Stimulated activated memory B cell treated with anti-CD40 and anti-IgM and Interleukin-4, amounts not matched to agents 10 μg/mL and 1 μg/mL and 100 μg/mL, for 72 hours (primary cell): ENCODE measurements around the gene C14orf180.
A peak's percentile ranks its signal among the peaks of the same experiment; 100 is the strongest.

Experiments used
- ATAC-seq: fragments of 150-1000 bp; cut with Tn5 transposase; 2 replicates; pipeline ENCODE4 v1.10.0; 2021
- H3K27ac Mint-ChIP-seq: one replicate; pipeline ENCODE4 v1.8.0; 2022; ENCODE audit warnings: mild to moderate bottlenecking, mixed read lengths
- H3K27me3 Mint-ChIP-seq: one replicate; pipeline ENCODE4 v1.8.0; 2022; ENCODE audit warnings: mixed read lengths
- H3K36me3 Mint-ChIP-seq: one replicate; pipeline ENCODE4 v1.8.0; 2022; ENCODE audit warnings: mixed read lengths
- H3K4me1 Mint-ChIP-seq: one replicate; pipeline ENCODE4 v1.8.0; 2022; ENCODE audit warnings: mixed read lengths
- H3K4me3 Mint-ChIP-seq: one replicate; pipeline ENCODE4 v1.8.0; 2022; ENCODE audit warnings: mild to moderate bottlenecking, moderate library complexity, mixed read lengths
- H3K9me3 Mint-ChIP-seq: one replicate; pipeline ENCODE4 v1.8.0; 2022; ENCODE audit warnings: mixed read lengths

C14orf180 gene

GRCh38 chr14:104555430-104556255 lies 23.9 kb upstream of the C14orf180 start:
- H3K36me3 Mint-ChIP-seq, result no peaks in the 10 kb centered on the region
- peaks cover 74% of the 10 kb centered on the region for H3K27me3 Mint-ChIP-seq
- no peaks in the 10 kb centered on the region for H3K4me1 Mint-ChIP-seq
- no peaks in the 10 kb centered on the region for H3K9me3 Mint-ChIP-seq
- H3K4me3 Mint-ChIP-seq, result no peak overlapping the region
- no peak for ATAC-seq
- no peak overlapping the region for H3K27ac Mint-ChIP-seq

GRCh38 chr14:104556256-104557021 lies 23.1 kb upstream of the C14orf180 start:
- H3K36me3 Mint-ChIP-seq, result no peaks in the 10 kb centered on the region
- no peaks in the 10 kb centered on the region for H3K9me3 Mint-ChIP-seq
- no peaks in the 10 kb centered on the region for H3K4me1 Mint-ChIP-seq
- no peak overlapping the region for H3K27ac Mint-ChIP-seq
- no peak for ATAC-seq
- H3K27me3 Mint-ChIP-seq, result peaks cover 74% of the 10 kb centered on the region
- H3K4me3 Mint-ChIP-seq, result no peak overlapping the region

- H3K4me1 Mint-ChIP-seq, result no peaks in the 10 kb centered on the region
- peaks cover 74% of the 10 kb centered on the region for H3K27me3 Mint-ChIP-seq
- ATAC-seq, result no peak
- no peaks in the 10 kb centered on the region for H3K9me3 Mint-ChIP-seq
- no peak overlapping the region for H3K27ac Mint-ChIP-seq
- no peak overlapping the region for H3K4me3 Mint-ChIP-seq
- H3K36me3 Mint-ChIP-seq, result no peaks in the 10 kb centered on the region
Observed at GRCh38 chr14:104557086-104557485, 22.5 kb upstream of the C14orf180 start.

GRCh38 chr14:104557766-104558165 lies 21.8 kb upstream of the C14orf180 start:
- Mint-ChIP-seq H3K27ac (no peak overlapping the region), H3K4me1 (no peaks in the 10 kb centered on the region), H3K9me3 (no peaks in the 10 kb centered on the region), H3K36me3 (no peaks in the 10 kb centered on the region), H3K4me3 (no peak overlapping the region), H3K27me3 (peaks cover 69% of the 10 kb centered on the region)
- no peak for ATAC-seq

GRCh38 chr14:104558231-104559027 lies 21.1 kb upstream of the C14orf180 start:
- Mint-ChIP-seq H3K4me1 (peaks cover 3% of the 10 kb centered on the region), H3K9me3 (no peaks in the 10 kb centered on the region), H3K4me3 (no peak overlapping the region), H3K27me3 (peaks cover 64% of the 10 kb centered on the region), H3K27ac (no peak overlapping the region), H3K36me3 (no peaks in the 10 kb centered on the region)
- no peak for ATAC-seq

- no peak for ATAC-seq
- H3K27me3 Mint-ChIP-seq, result peaks cover 68% of the 10 kb centered on the region
- no peaks in the 10 kb centered on the region for H3K9me3 Mint-ChIP-seq
- H3K4me1 Mint-ChIP-seq, result peaks cover 11% of the 10 kb centered on the region
- no peak overlapping the region for H3K27ac Mint-ChIP-seq
- H3K4me3 Mint-ChIP-seq, result no peak overlapping the region
- H3K36me3 Mint-ChIP-seq, result no peaks in the 10 kb centered on the region
Observed at GRCh38 chr14:104559028-104559803, 20.3 kb upstream of the C14orf180 start.

- H3K27me3 Mint-ChIP-seq, result peaks cover 68% of the 10 kb centered on the region
- no peaks in the 10 kb centered on the region for H3K36me3 Mint-ChIP-seq
- H3K4me1 Mint-ChIP-seq, result peaks cover 12% of the 10 kb centered on the region
- no peaks in the 10 kb centered on the region for H3K9me3 Mint-ChIP-seq
- ATAC-seq, result no peak
- no peak overlapping the region for H3K4me3 Mint-ChIP-seq
- H3K27ac Mint-ChIP-seq, result no peak overlapping the region
Observed at GRCh38 chr14:104559804-104560585, 19.6 kb upstream of the C14orf180 start.

- Mint-ChIP-seq H3K27me3 (peaks cover 68% of the 10 kb centered on the region), H3K36me3 (no peaks in the 10 kb centered on the region), H3K27ac (no peak overlapping the region), H3K9me3 (no peaks in the 10 kb centered on the region), H3K4me3 (no peak overlapping the region), H3K4me1 (peaks cover 12% of the 10 kb centered on the region)
- ATAC-seq, result no peak
Observed at GRCh38 chr14:104560586-104560945, 19.0 kb upstream of the C14orf180 start.

GRCh38 chr14:104561124-104561557 lies 18.4 kb upstream of the C14orf180 start:
- H3K4me3 Mint-ChIP-seq, result no peak overlapping the region
- no peaks in the 10 kb centered on the region for H3K9me3 Mint-ChIP-seq
- H3K27me3 Mint-ChIP-seq, result peaks cover 73% of the 10 kb centered on the region
- H3K27ac Mint-ChIP-seq, result no peak overlapping the region
- ATAC-seq, result no peak
- H3K36me3 Mint-ChIP-seq, result no peaks in the 10 kb centered on the region
- H3K4me1 Mint-ChIP-seq, result peaks cover 12% of the 10 kb centered on the region

- Mint-ChIP-seq H3K4me1 (peaks cover 12% of the 10 kb centered on the region), H3K9me3 (no peaks in the 10 kb centered on the region), H3K36me3 (no peaks in the 10 kb centered on the region), H3K27me3 (peaks cover 80% of the 10 kb centered on the region), H3K4me3 (no peak overlapping the region), H3K27ac (no peak overlapping the region)
- ATAC-seq, result no peak
Observed at GRCh38 chr14:104561632-104562495, 17.7 kb upstream of the C14orf180 start.

GRCh38 chr14:104562606-104563005 lies 17.0 kb upstream of the C14orf180 start:
- peaks cover 12% of the 10 kb centered on the region for H3K4me1 Mint-ChIP-seq
- H3K27me3 Mint-ChIP-seq, result peaks cover 81% of the 10 kb centered on the region
- no peaks in the 10 kb centered on the region for H3K36me3 Mint-ChIP-seq
- no peak overlapping the region for H3K27ac Mint-ChIP-seq
- H3K9me3 Mint-ChIP-seq, result no peaks in the 10 kb centered on the region
- ATAC-seq, result no peak
- no peak overlapping the region for H3K4me3 Mint-ChIP-seq

GRCh38 chr14:104563191-104563741 lies 16.3 kb upstream of the C14orf180 start:
- no peaks in the 10 kb centered on the region for H3K9me3 Mint-ChIP-seq
- H3K27ac Mint-ChIP-seq, result no peak overlapping the region
- H3K4me3 Mint-ChIP-seq, result no peak overlapping the region
- peaks cover 81% of the 10 kb centered on the region for H3K27me3 Mint-ChIP-seq
- H3K36me3 Mint-ChIP-seq, result no peaks in the 10 kb centered on the region
- ATAC-seq, result peak; percentile 21
- peaks cover 12% of the 10 kb centered on the region for H3K4me1 Mint-ChIP-seq
